ENCODE data around the gene ANKS6. TPM values are rescaled to one million over a fixed set of nuclear protein-coding genes. Genes with fewer than 3 reads are reported as not detected.

Gene ANKS6
- total and polyA plus RNA-seq, 9 of the 15 experiments (the other 6 are each of a cell fraction or from before 2014, with no cell fraction given), result 9.9 to 74.5 (median 36.9) TPM

DNA sequence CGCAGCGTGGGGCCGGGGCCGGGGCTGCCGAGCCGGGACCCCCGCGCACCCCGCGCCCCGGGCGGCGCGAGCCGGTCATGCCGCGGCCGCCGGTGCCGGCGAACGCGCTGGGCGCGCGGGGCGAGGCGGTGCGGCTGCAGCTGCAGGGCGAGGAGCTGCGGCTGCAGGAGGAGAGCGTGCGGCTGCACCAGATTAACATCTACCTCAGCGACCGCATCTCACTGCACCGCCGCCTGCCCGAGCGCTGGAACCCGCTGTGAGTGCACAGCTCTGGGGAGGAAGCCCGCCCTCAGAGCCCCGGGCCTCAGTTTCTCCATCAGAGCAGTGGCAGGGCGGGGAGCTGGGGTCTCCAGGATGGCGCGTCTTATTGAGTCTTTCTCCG, 11.4 kb upstream of the ANKS6 start (continued):
- TF ChIP-seq, protein P1, sequence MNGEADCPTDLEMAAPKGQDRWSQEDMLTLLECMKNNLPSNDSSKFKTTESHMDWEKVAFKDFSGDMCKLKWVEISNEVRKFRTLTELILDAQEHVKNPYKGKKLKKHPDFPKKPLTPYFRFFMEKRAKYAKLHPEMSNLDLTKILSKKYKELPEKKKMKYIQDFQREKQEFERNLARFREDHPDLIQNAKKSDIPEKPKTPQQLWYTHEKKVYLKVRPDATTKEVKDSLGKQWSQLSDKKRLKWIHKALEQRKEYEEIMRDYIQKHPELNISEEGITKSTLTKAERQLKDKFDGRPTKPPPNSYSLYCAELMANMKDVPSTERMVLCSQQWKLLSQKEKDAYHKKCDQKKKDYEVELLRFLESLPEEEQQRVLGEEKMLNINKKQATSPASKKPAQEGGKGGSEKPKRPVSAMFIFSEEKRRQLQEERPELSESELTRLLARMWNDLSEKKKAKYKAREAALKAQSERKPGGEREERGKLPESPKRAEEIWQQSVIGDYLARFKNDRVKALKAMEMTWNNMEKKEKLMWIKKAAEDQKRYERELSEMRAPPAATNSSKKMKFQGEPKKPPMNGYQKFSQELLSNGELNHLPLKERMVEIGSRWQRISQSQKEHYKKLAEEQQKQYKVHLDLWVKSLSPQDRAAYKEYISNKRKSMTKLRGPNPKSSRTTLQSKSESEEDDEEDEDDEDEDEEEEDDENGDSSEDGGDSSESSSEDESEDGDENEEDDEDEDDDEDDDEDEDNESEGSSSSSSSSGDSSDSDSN (IDR thresholded peaks at IDR 0.05; ENCODE audit: borderline replicate concordance in 1 of 2, low read depth in 2 of 2, low read length in 2 of 2), result 0 out of 4 replicates have a peak, but pooled peaks of 1 of the 2 experiments have one; percentile 64
- TF ChIP-seq RB1 (IDR thresholded peaks at IDR 0.05; ENCODE audit: low read depth), result 0 out of 2 replicates have a peak, but pooled peaks have one; percentile 7
- TF ChIP-seq ADNP (tag; IDR thresholded peaks at IDR 0.05), result no peak
- TF ChIP-seq ZZZ3 (IDR thresholded peaks at IDR 0.05), result no peak

DNA sequence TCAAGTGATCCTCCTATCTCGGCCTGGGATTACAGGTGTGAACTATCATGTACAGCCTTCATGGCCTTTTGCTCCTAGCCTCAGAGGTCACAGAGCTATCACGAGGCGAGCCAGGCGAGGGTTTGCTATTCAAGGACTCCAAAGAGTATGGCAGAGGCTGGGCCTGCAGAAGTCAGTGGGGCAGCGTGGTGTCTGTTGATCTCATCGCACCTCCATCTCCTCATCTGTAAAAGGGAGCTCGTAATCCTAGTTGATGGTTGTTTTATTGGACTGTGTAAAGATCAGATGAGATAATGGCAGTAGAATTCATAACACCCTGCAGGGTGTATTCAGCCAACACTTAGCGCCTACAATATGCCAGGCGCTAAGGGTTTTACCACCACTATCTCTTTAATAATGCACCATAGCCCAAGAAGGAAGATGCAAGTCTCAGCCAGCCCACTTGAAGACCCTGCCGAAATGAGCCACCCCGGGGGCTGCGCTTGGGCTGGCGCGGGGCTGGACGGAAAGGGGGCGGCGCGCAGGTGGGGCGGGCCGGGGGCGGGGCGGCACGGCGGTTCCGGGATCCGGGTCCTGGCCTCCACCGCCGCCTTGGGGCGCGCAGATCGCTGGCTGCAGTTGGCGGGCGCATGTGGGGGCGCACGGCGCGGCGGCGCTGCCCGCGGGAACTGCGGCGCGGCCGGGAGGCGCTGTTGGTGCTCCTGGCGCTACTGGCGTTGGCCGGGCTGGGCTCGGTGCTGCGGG, 10.9 kb upstream of the ANKS6 start, which contains the start of gene GALNT12:
Gene GALNT12 (plus strand): TSS at position 601 of the 744 bp plus-strand sequence. CDS start 29 bp downstream, at position 630.
- peak within 1 kb of the TSS; percentile 59 for H3K27ac ChIP-seq (ENCODE audit: extremely low read depth, low read depth, low read length)
- CTCF ChIA-PET (ENCODE audit: low intra/inter-chr PET ratio), result interaction anchor here (1.6 kb wide), 1 partner anchor 191 kb away, joined by 4 read pairs; no protein-coding TSS in a partner anchor
- no peaks in the 10 kb centered on the region for H4K20me1 ChIP-seq (replicated peaks; ENCODE audit: control insufficient read depth, insufficient read depth, low read length)
- H3K27me3 ChIP-seq (ENCODE audit: control insufficient read depth in 2 of 2, insufficient read depth in 2 of 2, low read length in 2 of 2), result no peaks in the 10 kb centered on the region
- intact Hi-C loops (cut with micrococcal nuclease) (loop anchor here (5.0 kb wide), 3 partner anchors 40 to 270 kb away; no protein-coding TSS in a partner anchor), in situ Hi-C loops (cut with MboI) (no loop called here)
- POLR2A ChIA-PET, result interaction anchor here (0.5 to 2.3 kb wide), 7 partner anchors 11 to 722 kb away, joined by 3 to 8 read pairs (median 3); no protein-coding TSS in a partner anchor
- H3K79me2 ChIP-seq (ENCODE audit: control insufficient read depth, insufficient read depth, low read length), result peaks cover 37% of the 10 kb centered on the region
- peak within 1 kb of the TSS; percentile 92 for H2AFZ ChIP-seq (ENCODE audit: low read depth, low read length)
- DNase-seq (ENCODE audit: extremely low read depth in 1 of 4, low spot score in 3 of 4), result peak; percentile 80 to 92 (median 89)
- H3K9me1 ChIP-seq (ENCODE audit: control insufficient read depth, insufficient read depth, low read length), result no peaks in the 10 kb centered on the region
- H3K4me1 ChIP-seq (replicated peaks in 1 of 2; ENCODE audit: control insufficient read depth in 2 of 2, insufficient read depth in 2 of 2, low read length in 2 of 2), result peaks cover 31 to 57% of the 10 kb centered on the region in 2 experiments
- FAIRE-seq, result no peak
- H3K36me3 ChIP-seq (ENCODE audit: control insufficient read depth, insufficient read depth, low read length), result peaks cover 12% of the 10 kb centered on the region; the same call in 2 of the 3 replicates
- WGBS (ENCODE audit: insufficient coverage, low coverage, missing lambda C conversion rate), result 5% methylated on average over 28 of the region's 51 CpGs
- no TSS peak for BruUV-seq (replicated peaks)
- H3K4me3 ChIP-seq, result peak within 1 kb of the TSS; percentile 66
- H3K9ac ChIP-seq (ENCODE audit: insufficient read depth in 1 of 2, low read depth in 2 of 2, low read length in 2 of 2), result peak within 1 kb of the TSS; percentile 60 to 94
- H3K9me3 ChIP-seq (replicated peaks; ENCODE audit: control insufficient read depth, insufficient read depth, low read depth, low read length), result no peaks in the 10 kb centered on the region
- ATAC-seq, result peak; percentile 75
- peak within 1 kb of the TSS; percentile 81 for H3K4me2 ChIP-seq (ENCODE audit: insufficient read depth, low read length)
- TF ChIP-seq ZNF589 (CRISPR knock-in tag; IDR thresholded peaks at IDR 0.05; ENCODE audit: low read depth) (0 out of 2 replicates have a peak, but pooled peaks have one; percentile 26), RB1 (IDR thresholded peaks at IDR 0.05; ENCODE audit: low read depth) (peak; percentile 69; the same call in 1 of the 2 replicates), CHD2 (IDR thresholded peaks at IDR 0.05; ENCODE audit: low read depth, low read length) (no peak), NFE2L1 (tag; IDR thresholded peaks at IDR 0.05; ENCODE audit: borderline replicate concordance, low read depth) (no peak), HMG20B (CRISPR knock-in tag; IDR thresholded peaks at IDR 0.05) (no peak), FOXP1 (CRISPR knock-in tag; IDR thresholded peaks at IDR 0.05) (no peak), KDM4B (IDR thresholded peaks at IDR 0.05; ENCODE audit: borderline replicate concordance in 2 of 2, low read depth in 1 of 2) (no peak)
- TF ChIP-seq, protein P2, sequence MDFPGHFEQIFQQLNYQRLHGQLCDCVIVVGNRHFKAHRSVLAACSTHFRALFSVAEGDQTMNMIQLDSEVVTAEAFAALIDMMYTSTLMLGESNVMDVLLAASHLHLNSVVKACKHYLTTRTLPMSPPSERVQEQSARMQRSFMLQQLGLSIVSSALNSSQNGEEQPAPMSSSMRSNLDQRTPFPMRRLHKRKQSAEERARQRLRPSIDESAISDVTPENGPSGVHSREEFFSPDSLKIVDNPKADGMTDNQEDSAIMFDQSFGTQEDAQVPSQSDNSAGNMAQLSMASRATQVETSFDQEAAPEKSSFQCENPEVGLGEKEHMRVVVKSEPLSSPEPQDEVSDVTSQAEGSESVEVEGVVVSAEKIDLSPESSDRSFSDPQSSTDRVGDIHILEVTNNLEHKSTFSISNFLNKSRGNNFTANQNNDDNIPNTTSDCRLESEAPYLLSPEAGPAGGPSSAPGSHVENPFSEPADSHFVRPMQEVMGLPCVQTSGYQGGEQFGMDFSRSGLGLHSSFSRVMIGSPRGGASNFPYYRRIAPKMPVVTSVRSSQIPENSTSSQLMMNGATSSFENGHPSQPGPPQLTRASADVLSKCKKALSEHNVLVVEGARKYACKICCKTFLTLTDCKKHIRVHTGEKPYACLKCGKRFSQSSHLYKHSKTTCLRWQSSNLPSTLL (IDR thresholded peaks at IDR 0.05), result no peak
- TF ChIP-seq, protein P3, sequence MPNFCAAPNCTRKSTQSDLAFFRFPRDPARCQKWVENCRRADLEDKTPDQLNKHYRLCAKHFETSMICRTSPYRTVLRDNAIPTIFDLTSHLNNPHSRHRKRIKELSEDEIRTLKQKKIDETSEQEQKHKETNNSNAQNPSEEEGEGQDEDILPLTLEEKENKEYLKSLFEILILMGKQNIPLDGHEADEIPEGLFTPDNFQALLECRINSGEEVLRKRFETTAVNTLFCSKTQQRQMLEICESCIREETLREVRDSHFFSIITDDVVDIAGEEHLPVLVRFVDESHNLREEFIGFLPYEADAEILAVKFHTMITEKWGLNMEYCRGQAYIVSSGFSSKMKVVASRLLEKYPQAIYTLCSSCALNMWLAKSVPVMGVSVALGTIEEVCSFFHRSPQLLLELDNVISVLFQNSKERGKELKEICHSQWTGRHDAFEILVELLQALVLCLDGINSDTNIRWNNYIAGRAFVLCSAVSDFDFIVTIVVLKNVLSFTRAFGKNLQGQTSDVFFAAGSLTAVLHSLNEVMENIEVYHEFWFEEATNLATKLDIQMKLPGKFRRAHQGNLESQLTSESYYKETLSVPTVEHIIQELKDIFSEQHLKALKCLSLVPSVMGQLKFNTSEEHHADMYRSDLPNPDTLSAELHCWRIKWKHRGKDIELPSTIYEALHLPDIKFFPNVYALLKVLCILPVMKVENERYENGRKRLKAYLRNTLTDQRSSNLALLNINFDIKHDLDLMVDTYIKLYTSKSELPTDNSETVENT (CRISPR knock-in tag; IDR thresholded peaks at IDR 0.05), result peak; percentile 62; the same call in 1 of the 2 replicates

Data from K562 (cell line).